Neuronal stem cell (in vitro differentiated cells): ENCODE results near the gene SHC1.

ENCODE experiments used
- DNase-seq: peaks from one replicate; pipeline ENCODE4 v3.0.0-alpha.2; 2013; ENCODE audit warnings: low spot score
- H2AFZ ChIP-seq: one replicate; pipeline ENCODE4 v1.6.1; 2013; ENCODE audit warnings: mild to moderate bottlenecking, low read length, inconsistent platforms
- H2AK5ac ChIP-seq: 2 replicates; pipeline ENCODE4 v1.6.1; 2013; ENCODE audit warnings: low read depth, mild to moderate bottlenecking, inconsistent platforms, low read length, moderate library complexity, mixed read lengths
- H2BK120ac ChIP-seq: 2 replicates; pipeline ENCODE4 v1.6.1; 2013; ENCODE audit warnings: low read depth, mild to moderate bottlenecking, inconsistent platforms, low read length, moderate library complexity, mixed read lengths
- H2BK12ac ChIP-seq: one replicate; pipeline ENCODE4 v1.6.1; 2013; ENCODE audit warnings: low read length, inconsistent platforms
- H2BK15ac ChIP-seq: 2 replicates; pipeline ENCODE4 v1.6.1; 2013; ENCODE audit warnings: mild to moderate bottlenecking, low read length, inconsistent platforms, mixed read lengths
- H2BK5ac ChIP-seq: one replicate; pipeline ENCODE4 v1.6.1; 2013; ENCODE audit warnings: inconsistent platforms, mild to moderate bottlenecking, low read length, moderate library complexity
- H3K14ac ChIP-seq: one replicate; pipeline ENCODE4 v1.6.1; 2013; ENCODE audit warnings: low read length, inconsistent platforms
- H3K18ac ChIP-seq: 2 replicates; pipeline ENCODE4 v1.6.1; 2013; ENCODE audit warnings: low read length, inconsistent platforms
- H3K23ac ChIP-seq: 2 replicates; pipeline ENCODE4 v1.6.1; 2013; ENCODE audit warnings: low read depth, mild to moderate bottlenecking, mixed read lengths, low read length, inconsistent platforms; ENCODE audit not compliant: poor library complexity
- H3K27ac ChIP-seq: replicated peaks from 3 replicates; pipeline ENCODE4 v1.5.1; 2013; ENCODE audit warnings: low read length, inconsistent platforms
- H3K27me3 ChIP-seq, 3 experiments: 2 replicates each; pipeline ENCODE4 v1.6.1; 2013; ENCODE audit warnings: low read length in 3 of 3, mild to moderate bottlenecking in 2 of 3, inconsistent platforms in 1 of 3, low read depth in 1 of 3, mixed read lengths in 1 of 3, moderate library complexity in 1 of 3; ENCODE audit not compliant: control insufficient read depth in 3 of 3, insufficient read depth in 3 of 3
- H3K36me3 ChIP-seq, 2 donors: replicated peaks in 1 of 2; 2 replicates each; pipeline ENCODE4 v1.6.1; 2013; ENCODE audit warnings: low read length in 2 of 2; ENCODE audit not compliant: control insufficient read depth in 2 of 2, insufficient read depth in 2 of 2
- H3K4ac ChIP-seq: 2 replicates; pipeline ENCODE4 v1.6.1; 2013; ENCODE audit warnings: inconsistent platforms, mild to moderate bottlenecking, low read length, moderate library complexity
- H3K4me1 ChIP-seq, 2 donors: 1 replicate in 1 of 2; 2 replicates in 1 of 2; pipeline ENCODE4 v1.6.1; 2013; ENCODE audit warnings: low read length in 2 of 2, low read depth in 1 of 2; ENCODE audit not compliant: control insufficient read depth in 2 of 2, insufficient read depth in 1 of 2
- H3K4me2 ChIP-seq: one replicate; pipeline ENCODE4 v1.6.1; 2013; ENCODE audit warnings: mild to moderate bottlenecking, low read length, inconsistent platforms; ENCODE audit not compliant: insufficient read depth, poor library complexity, severe bottlenecking
- H3K4me3 ChIP-seq, 2 donors: 2 replicates each; pipeline ENCODE4 v1.5.1; 2013; ENCODE audit warnings: low read length in 2 of 2, mild to moderate bottlenecking in 2 of 2, inconsistent platforms in 1 of 2, moderate library complexity in 1 of 2
- H3K79me1 ChIP-seq: one replicate; pipeline ENCODE4 v1.6.1; 2013; ENCODE audit warnings: low read depth, mild to moderate bottlenecking, inconsistent platforms, low read length, moderate library complexity
- H3K9ac ChIP-seq: one replicate; pipeline ENCODE4 v1.6.1; 2013; ENCODE audit warnings: mild to moderate bottlenecking, low read depth, low read length, inconsistent platforms; ENCODE audit not compliant: poor library complexity
- H3K9me3 ChIP-seq, 2 donors: replicated peaks in 1 of 2; 2 replicates each; pipeline versions ENCODE3 to v1.6.1; 2013; ENCODE audit warnings: low read length in 2 of 2, mild to moderate bottlenecking in 2 of 2, inconsistent platforms in 1 of 2, low read depth in 1 of 2, mixed read lengths in 1 of 2, moderate library complexity in 1 of 2; ENCODE audit not compliant: control insufficient read depth in 2 of 2, insufficient read depth in 1 of 2
- H4K8ac ChIP-seq: one replicate; pipeline ENCODE4 v1.6.1; 2013; ENCODE audit warnings: low read depth, mild to moderate bottlenecking, inconsistent platforms, low read length, moderate library complexity
- H4K91ac ChIP-seq: one replicate; pipeline ENCODE4 v1.6.1; 2013; ENCODE audit warnings: low read length, low read depth, mild to moderate bottlenecking, inconsistent platforms; ENCODE audit not compliant: poor library complexity
- WGBS, 2 donors: extraction: QIAGEN DNeasy Blood & Tissue Kit; methylation state at CpG; one replicate each; pipeline ENCODE4 v1.1.7; 2013; ENCODE audit warnings: missing lambda C conversion rate in 2 of 2, mixed read lengths in 1 of 2; ENCODE audit not compliant: insufficient read length in 2 of 2, insufficient replicate concordance in 1 of 2; ENCODE audit errors: extremely low coverage in 2 of 2; 5-methylcytosine and 5-hydroxymethylcytosine counted together

The SHC1 gene

GRCh38 chr1:155010211-155010918, 39.8 kb upstream of the SHC1 start:
- Histone ChIP-seq H3K27me3 (no peaks in the 10 kb centered on the region), H2BK120ac (peak overlapping the region; percentile 12), H3K14ac (no peak overlapping the region), H3K27ac (no peak overlapping the region), H4K91ac (no peak overlapping the region), H3K4me1 (peaks cover 14 to 29% of the 10 kb centered on the region in 2 donors), H3K4ac (no peak overlapping the region), H2AK5ac (peak overlapping the region; percentile 86), H2AFZ (no peak overlapping the region), H2BK15ac (peak overlapping the region; percentile 74), H3K9me3 (no peaks in the 10 kb centered on the region), H3K4me2 (no peak overlapping the region), H3K18ac (no peak overlapping the region), H4K8ac (no peak overlapping the region), H3K9ac (no peak overlapping the region), H3K23ac (no peak overlapping the region), H3K36me3 (peaks cover 0 to 2% of the 10 kb centered on the region in 2 donors), H3K79me1 (peaks cover 4% of the 10 kb centered on the region), H2BK12ac (peak overlapping the region; percentile 69), H3K4me3 (no peak overlapping the region), H2BK5ac (peak overlapping the region; percentile 91)
- no peak for DNase-seq
- WGBS, 2 donors: no CpG with 5 or more reads among the region's 11 CpGs

GRCh38 chr1:155009742-155010141, 39.2 kb upstream of the SHC1 start:
- Histone ChIP-seq H3K4me3 (no peak overlapping the region), H3K9me3 (no peaks in the 10 kb centered on the region), H3K4me1 (peaks cover 14 to 31% of the 10 kb centered on the region in 2 donors), H2BK5ac (no peak overlapping the region), H3K4ac (no peak overlapping the region), H4K91ac (no peak overlapping the region), H3K27ac (no peak overlapping the region), H3K23ac (no peak overlapping the region), H3K9ac (no peak overlapping the region), H2BK12ac (peak overlapping the region; percentile 69), H3K79me1 (peaks cover 4% of the 10 kb centered on the region), H3K27me3 (no peaks in the 10 kb centered on the region), H3K36me3 (peaks cover 0 to 2% of the 10 kb centered on the region in 2 donors), H3K18ac (peak overlapping the region; percentile 7), H3K4me2 (no peak overlapping the region), H2BK15ac (peak overlapping the region; percentile 30), H3K14ac (no peak overlapping the region), H2AFZ (no peak overlapping the region), H2AK5ac (peak overlapping the region; percentile 86), H4K8ac (no peak overlapping the region), H2BK120ac (peak overlapping the region; percentile 12)
- WGBS, 2 donors: no CpG with 5 or more reads among the region's 5 CpGs
- no peak for DNase-seq

GRCh38 chr1:155009221-155009711, 38.7 kb upstream of the SHC1 start:
- Histone ChIP-seq H3K4me3 (no peak overlapping the region), H2BK15ac (peak overlapping the region; percentile 30), H2AFZ (no peak overlapping the region), H2BK120ac (no peak overlapping the region), H4K8ac (no peak overlapping the region), H3K79me1 (peaks cover 6% of the 10 kb centered on the region), H3K18ac (peak overlapping the region; percentile 36), H2AK5ac (peak overlapping the region; percentile 86), H3K4ac (no peak overlapping the region), H3K14ac (no peak overlapping the region), H4K91ac (no peak overlapping the region), H2BK12ac (peak overlapping the region; percentile 50), H3K36me3 (no peaks in the 10 kb centered on the region), H2BK5ac (peak overlapping the region; percentile 55), H3K4me1 (peaks cover 17 to 35% of the 10 kb centered on the region in 2 donors), H3K4me2 (no peak overlapping the region), H3K27ac (peak overlapping the region; percentile 8), H3K27me3 (no peaks in the 10 kb centered on the region), H3K9me3 (no peaks in the 10 kb centered on the region), H3K9ac (peak overlapping the region; percentile 3), H3K23ac (no peak overlapping the region)
- no peak for DNase-seq
- no CpG with 5 or more reads among the region's 12 CpGs for WGBS, 2 donors

GRCh38 chr1:155008015-155008941, 37.7 kb upstream of the SHC1 start:
- H3K18ac ChIP-seq: peak overlapping the region; percentile 76
- no peak overlapping the region for H2BK12ac ChIP-seq
- peak overlapping the region; percentile 61 for H3K4ac ChIP-seq
- H3K79me1 ChIP-seq: peaks cover 12% of the 10 kb centered on the region
- no peak overlapping the region for H2BK120ac ChIP-seq
- H2AK5ac ChIP-seq: peak overlapping the region; percentile 86
- H3K23ac ChIP-seq: no peak overlapping the region
- H3K9me3 ChIP-seq: no peaks in the 10 kb centered on the region
- peak overlapping the region; percentile 8 for H3K27ac ChIP-seq
- H4K8ac ChIP-seq: no peak overlapping the region
- WGBS, 2 donors: no CpG with 5 or more reads among the region's 16 CpGs
- no peak overlapping the region for H3K9ac ChIP-seq
- DNase-seq: no peak
- peak overlapping the region; percentile 55 for H2BK5ac ChIP-seq
- H3K36me3 ChIP-seq: no peaks in the 10 kb centered on the region
- no peak overlapping the region for H4K91ac ChIP-seq
- H2AFZ ChIP-seq: no peak overlapping the region
- H3K4me2 ChIP-seq: no peak overlapping the region
- H3K4me1 ChIP-seq: peaks cover 21 to 38% of the 10 kb centered on the region in 2 donors
- no peaks in the 10 kb centered on the region for H3K27me3 ChIP-seq
- H3K4me3 ChIP-seq: no peak overlapping the region
- H2BK15ac ChIP-seq: peak overlapping the region; percentile 51
- H3K14ac ChIP-seq: no peak overlapping the region
